ENCODE data around the gene SAMMSON. TPM values are rescaled to one million over a fixed set of nuclear protein-coding genes. Genes with fewer than 3 reads are reported as not detected.

Gene SAMMSON
- polyA plus RNA-seq, 1 donor = 0.09 TPM

GRCh38 chr3:70010346-70010745 lies 10.8 kb downstream of the SAMMSON start:
- Histone ChIP-seq H3K4me3 (ENCODE audit: low read length) (no peak overlapping the region), H3K27ac (ENCODE audit: low read length) (no peak overlapping the region), H3K36me3 (ENCODE audit: control insufficient read depth, insufficient read depth, low read length) (no peaks in the 10 kb centered on the region), H3K9me3 (ENCODE audit: control insufficient read depth, low read depth, low read length) (no peaks in the 10 kb centered on the region), H3K4me1 (ENCODE audit: control insufficient read depth, insufficient read depth, low read length) (no peaks in the 10 kb centered on the region), H3K27me3 (ENCODE audit: control insufficient read depth, insufficient read depth, low read length) (no peaks in the 10 kb centered on the region)
- WGBS (ENCODE audit: insufficient coverage, low lambda C conversion rate) = no CpG with 5 or more reads among the region's 2 CpGs
- DNase-seq = no peak

- no peaks in the 10 kb centered on the region for H3K36me3 ChIP-seq (ENCODE audit: control insufficient read depth, insufficient read depth, low read length)
- no peak overlapping the region for H3K4me3 ChIP-seq (ENCODE audit: low read length)
- H3K27ac ChIP-seq (ENCODE audit: low read length) = no peak overlapping the region
- H3K9me3 ChIP-seq (ENCODE audit: control insufficient read depth, low read depth, low read length) = no peaks in the 10 kb centered on the region
- H3K27me3 ChIP-seq (ENCODE audit: control insufficient read depth, insufficient read depth, low read length) = no peaks in the 10 kb centered on the region
- no CpG with 5 or more reads among the region's 1 CpG for WGBS (ENCODE audit: insufficient coverage, low lambda C conversion rate)
- no peaks in the 10 kb centered on the region for H3K4me1 ChIP-seq (ENCODE audit: control insufficient read depth, insufficient read depth, low read length)
- no peak for DNase-seq
Observed at GRCh38 chr3:70011582-70011981, 12.0 kb downstream of the SAMMSON start.

GRCh38 chr3:70020906-70021660 lies 21.6 kb downstream of the SAMMSON start:
- 100% methylated on average over 1 of the region's 3 CpGs for WGBS (ENCODE audit: insufficient coverage, low lambda C conversion rate)
- no peaks in the 10 kb centered on the region for H3K27me3 ChIP-seq (ENCODE audit: control insufficient read depth, insufficient read depth, low read length)

GRCh38 chr3:70028361-70028760 lies 28.8 kb downstream of the SAMMSON start:
- H3K9me3 ChIP-seq (ENCODE audit: control insufficient read depth, low read depth, low read length) = no peaks in the 10 kb centered on the region
- DNase-seq = no peak
- H3K36me3 ChIP-seq (ENCODE audit: control insufficient read depth, insufficient read depth, low read length) = no peaks in the 10 kb centered on the region
- H3K27ac ChIP-seq (ENCODE audit: low read length) = no peak overlapping the region
- H3K4me1 ChIP-seq (ENCODE audit: control insufficient read depth, insufficient read depth, low read length) = no peaks in the 10 kb centered on the region
- no peak overlapping the region for H3K4me3 ChIP-seq (ENCODE audit: low read length)
- no peaks in the 10 kb centered on the region for H3K27me3 ChIP-seq (ENCODE audit: control insufficient read depth, insufficient read depth, low read length)

More at GRCh38 chr3:70020906-70021660, 21.6 kb downstream of the SAMMSON start:
- Histone ChIP-seq H3K36me3 (ENCODE audit: control insufficient read depth, insufficient read depth, low read length) (no peaks in the 10 kb centered on the region), H3K4me1 (ENCODE audit: control insufficient read depth, insufficient read depth, low read length) (no peaks in the 10 kb centered on the region), H3K9me3 (ENCODE audit: control insufficient read depth, low read depth, low read length) (no peaks in the 10 kb centered on the region), H3K4me3 (ENCODE audit: low read length) (no peak overlapping the region), H3K27ac (ENCODE audit: low read length) (no peak overlapping the region)
- DNase-seq = no peak

GRCh38 chr3:70038693-70039092 lies 39.2 kb downstream of the SAMMSON start:
- 83% methylated on average over 1 of the region's 1 CpG for WGBS (ENCODE audit: insufficient coverage, low lambda C conversion rate)
- no peak overlapping the region for H3K4me3 ChIP-seq (ENCODE audit: low read length)
- no peaks in the 10 kb centered on the region for H3K36me3 ChIP-seq (ENCODE audit: control insufficient read depth, insufficient read depth, low read length)

GRCh38 chr3:70040386-70040785 lies 40.9 kb downstream of the SAMMSON start:
- Histone ChIP-seq H3K9me3 (ENCODE audit: control insufficient read depth, low read depth, low read length) (no peaks in the 10 kb centered on the region), H3K36me3 (ENCODE audit: control insufficient read depth, insufficient read depth, low read length) (no peaks in the 10 kb centered on the region), H3K27me3 (ENCODE audit: control insufficient read depth, insufficient read depth, low read length) (no peaks in the 10 kb centered on the region), H3K4me3 (ENCODE audit: low read length) (no peak overlapping the region), H3K4me1 (ENCODE audit: control insufficient read depth, insufficient read depth, low read length) (no peaks in the 10 kb centered on the region), H3K27ac (ENCODE audit: low read length) (no peak overlapping the region)
- DNase-seq = no peak
- no CpG with 5 or more reads among the region's 3 CpGs for WGBS (ENCODE audit: insufficient coverage, low lambda C conversion rate)

More at GRCh38 chr3:70038693-70039092, 39.2 kb downstream of the SAMMSON start:
- no peak overlapping the region for H3K27ac ChIP-seq (ENCODE audit: low read length)
- no peak for DNase-seq
- no peaks in the 10 kb centered on the region for H3K4me1 ChIP-seq (ENCODE audit: control insufficient read depth, insufficient read depth, low read length)
- H3K9me3 ChIP-seq (ENCODE audit: control insufficient read depth, low read depth, low read length) = no peaks in the 10 kb centered on the region
- no peaks in the 10 kb centered on the region for H3K27me3 ChIP-seq (ENCODE audit: control insufficient read depth, insufficient read depth, low read length)

GRCh38 chr3:70042641-70043040 lies 43.1 kb downstream of the SAMMSON start:
- DNase-seq = no peak

GRCh38 chr3:70049761-70050160 lies 50.2 kb downstream of the SAMMSON start:
- no peak for DNase-seq
- WGBS (ENCODE audit: insufficient coverage, low lambda C conversion rate) = no CpG with 5 or more reads among the region's 3 CpGs

More at GRCh38 chr3:70042641-70043040, 43.1 kb downstream of the SAMMSON start:
- no peaks in the 10 kb centered on the region for H3K4me1 ChIP-seq (ENCODE audit: control insufficient read depth, insufficient read depth, low read length)
- H3K9me3 ChIP-seq (ENCODE audit: control insufficient read depth, low read depth, low read length) = no peaks in the 10 kb centered on the region
- WGBS (ENCODE audit: insufficient coverage, low lambda C conversion rate) = no CpG with 5 or more reads among the region's 3 CpGs
- H3K4me3 ChIP-seq (ENCODE audit: low read length) = no peak overlapping the region
- H3K36me3 ChIP-seq (ENCODE audit: control insufficient read depth, insufficient read depth, low read length) = no peaks in the 10 kb centered on the region
- H3K27ac ChIP-seq (ENCODE audit: low read length) = no peak overlapping the region
- H3K27me3 ChIP-seq (ENCODE audit: control insufficient read depth, insufficient read depth, low read length) = no peaks in the 10 kb centered on the region

GRCh38 chr3:70053293-70053692 lies 53.8 kb downstream of the SAMMSON start:
- no CpG with 5 or more reads among the region's 1 CpG for WGBS (ENCODE audit: insufficient coverage, low lambda C conversion rate)
- Histone ChIP-seq H3K36me3 (ENCODE audit: control insufficient read depth, insufficient read depth, low read length) (no peaks in the 10 kb centered on the region), H3K9me3 (ENCODE audit: control insufficient read depth, low read depth, low read length) (no peaks in the 10 kb centered on the region), H3K4me3 (ENCODE audit: low read length) (no peak overlapping the region), H3K4me1 (ENCODE audit: control insufficient read depth, insufficient read depth, low read length) (no peaks in the 10 kb centered on the region), H3K27me3 (ENCODE audit: control insufficient read depth, insufficient read depth, low read length) (no peaks in the 10 kb centered on the region), H3K27ac (ENCODE audit: low read length) (no peak overlapping the region)
- DNase-seq = no peak

More at GRCh38 chr3:70049761-70050160, 50.2 kb downstream of the SAMMSON start:
- Histone ChIP-seq H3K4me3 (ENCODE audit: low read length) (no peak overlapping the region), H3K27me3 (ENCODE audit: control insufficient read depth, insufficient read depth, low read length) (no peaks in the 10 kb centered on the region), H3K27ac (ENCODE audit: low read length) (no peak overlapping the region), H3K9me3 (ENCODE audit: control insufficient read depth, low read depth, low read length) (no peaks in the 10 kb centered on the region), H3K36me3 (ENCODE audit: control insufficient read depth, insufficient read depth, low read length) (no peaks in the 10 kb centered on the region), H3K4me1 (ENCODE audit: control insufficient read depth, insufficient read depth, low read length) (no peaks in the 10 kb centered on the region)

- Histone ChIP-seq H3K9me3 (ENCODE audit: control insufficient read depth, low read depth, low read length) (no peaks in the 10 kb centered on the region), H3K4me3 (ENCODE audit: low read length) (no peak overlapping the region), H3K36me3 (ENCODE audit: control insufficient read depth, insufficient read depth, low read length) (no peaks in the 10 kb centered on the region), H3K27ac (ENCODE audit: low read length) (no peak overlapping the region), H3K4me1 (ENCODE audit: control insufficient read depth, insufficient read depth, low read length) (no peaks in the 10 kb centered on the region), H3K27me3 (ENCODE audit: control insufficient read depth, insufficient read depth, low read length) (no peaks in the 10 kb centered on the region)
- DNase-seq = no peak
- no CpG with 5 or more reads among the region's 3 CpGs for WGBS (ENCODE audit: insufficient coverage, low lambda C conversion rate)
Observed at GRCh38 chr3:70056081-70056480, 56.5 kb downstream of the SAMMSON start.

GRCh38 chr3:70057426-70057825 lies 57.9 kb downstream of the SAMMSON start:
- no peak overlapping the region for H3K4me3 ChIP-seq (ENCODE audit: low read length)
- H3K27ac ChIP-seq (ENCODE audit: low read length) = no peak overlapping the region
- H3K4me1 ChIP-seq (ENCODE audit: control insufficient read depth, insufficient read depth, low read length) = no peaks in the 10 kb centered on the region
- no peaks in the 10 kb centered on the region for H3K36me3 ChIP-seq (ENCODE audit: control insufficient read depth, insufficient read depth, low read length)
- H3K27me3 ChIP-seq (ENCODE audit: control insufficient read depth, insufficient read depth, low read length) = no peaks in the 10 kb centered on the region
- DNase-seq = no peak
- no CpG with 5 or more reads among the region's 1 CpG for WGBS (ENCODE audit: insufficient coverage, low lambda C conversion rate)
- no peaks in the 10 kb centered on the region for H3K9me3 ChIP-seq (ENCODE audit: control insufficient read depth, low read depth, low read length)

Data from large intestine (tissue), 3 donors.